NOMO-1 treated with DMSO at 0.1 percent for 48 hours (cell line): ENCODE results near the gene CNOT4.

Experiments used
- DNase-seq: peaks from one replicate; lab custom pipeline; 2025; ENCODE audit not compliant: unreplicated experiment; lab: John Stamatoyannopoulos, UW

The CNOT4 gene

DNA sequence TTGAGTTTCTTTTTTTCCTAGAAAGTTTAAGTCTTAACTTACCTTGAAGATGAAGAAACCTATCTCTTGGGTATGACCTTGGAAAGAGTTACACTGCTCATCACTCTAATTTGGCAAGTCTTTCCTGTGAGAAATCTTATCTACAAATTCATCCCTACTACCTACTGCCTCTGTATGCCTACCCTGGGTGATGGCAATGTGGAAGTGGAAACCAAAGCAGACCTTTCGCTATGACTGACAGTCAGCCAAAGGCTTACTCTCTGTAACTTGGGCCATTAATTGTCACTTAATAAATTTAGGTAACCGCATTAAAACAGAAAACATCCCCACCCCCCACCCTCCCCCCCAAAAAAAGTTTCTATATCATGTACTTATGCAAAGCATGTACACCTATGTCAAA is 103.9 kb downstream of the CNOT4 start:
- DNase-seq = no peak

DNA sequence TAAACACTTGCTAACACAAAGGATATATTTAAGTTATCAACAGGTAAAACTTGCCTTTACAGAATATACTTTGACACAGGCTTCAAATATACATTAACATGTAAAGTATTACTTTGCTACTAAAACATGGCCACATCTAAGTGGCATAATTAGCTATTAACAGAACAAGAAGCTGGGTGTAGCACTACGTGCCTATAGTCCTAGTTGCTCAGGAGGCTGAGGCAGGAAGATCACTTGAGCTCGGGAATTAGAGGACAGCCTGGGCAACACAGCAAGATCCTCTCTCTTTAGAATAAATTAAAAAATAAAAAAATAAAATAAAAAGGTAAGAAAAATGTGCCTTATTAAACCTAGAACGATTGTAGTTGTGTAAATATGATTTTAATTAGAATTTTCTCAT is 106.6 kb downstream of the CNOT4 start:
- DNase-seq = no peak

DNA sequence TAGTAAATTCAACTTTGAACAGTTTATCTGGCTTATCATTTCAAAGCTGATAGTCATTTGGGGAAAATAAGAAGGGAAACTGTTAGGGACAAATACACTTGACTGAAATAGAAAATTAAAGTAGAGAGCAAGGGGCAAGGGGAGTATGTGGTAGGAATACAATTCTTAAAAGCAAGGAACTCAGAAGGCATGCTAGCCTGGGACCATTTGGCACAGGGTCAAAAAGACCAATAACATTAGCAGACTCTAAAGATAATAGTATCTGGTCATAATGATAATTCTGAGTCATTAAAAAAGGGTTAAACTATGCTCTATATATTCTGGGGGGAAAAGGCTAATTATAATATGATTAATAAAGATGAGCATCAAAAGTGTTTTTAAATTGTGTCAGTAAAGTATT is 112.2 kb downstream of the CNOT4 start:
- DNase-seq = no peak

DNA sequence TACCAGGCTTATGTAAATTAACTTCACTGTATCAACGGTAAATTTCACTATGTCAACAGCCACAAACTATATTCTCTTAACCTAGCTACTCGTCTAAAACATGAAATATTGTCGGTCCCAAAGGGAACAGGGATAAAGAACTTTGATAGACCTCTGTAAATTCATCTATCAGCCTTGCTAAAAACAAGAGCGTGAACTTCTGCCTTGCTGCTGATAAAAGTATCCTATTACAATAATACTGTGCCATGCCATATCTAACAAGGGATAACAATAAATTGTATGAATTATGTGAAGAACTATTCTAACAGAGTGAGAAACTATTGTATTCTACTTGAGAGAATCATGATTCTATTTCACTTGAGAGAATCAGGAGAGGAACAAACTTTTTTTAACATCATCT is 117.2 kb downstream of the CNOT4 start:
- no peak for DNase-seq

DNA sequence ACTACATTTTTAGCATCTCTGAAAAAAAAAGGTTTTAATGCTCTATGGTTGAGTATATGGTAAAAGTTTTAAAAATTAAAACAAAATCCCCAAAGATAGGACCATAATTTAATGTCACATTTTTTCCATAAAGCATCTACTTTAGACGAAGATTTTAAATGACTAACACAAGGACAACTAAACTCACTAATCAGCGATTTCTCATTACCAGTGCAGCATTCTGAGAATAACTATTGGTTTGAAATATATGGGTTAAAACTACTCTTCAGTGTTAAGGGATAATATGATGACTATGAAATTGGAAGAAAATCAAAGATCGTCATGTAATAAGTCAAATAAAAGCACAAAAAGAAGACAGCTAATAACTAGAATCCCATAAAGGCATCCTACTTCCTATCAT is 118.4 kb downstream of the CNOT4 start:
- DNase-seq = no peak

DNA sequence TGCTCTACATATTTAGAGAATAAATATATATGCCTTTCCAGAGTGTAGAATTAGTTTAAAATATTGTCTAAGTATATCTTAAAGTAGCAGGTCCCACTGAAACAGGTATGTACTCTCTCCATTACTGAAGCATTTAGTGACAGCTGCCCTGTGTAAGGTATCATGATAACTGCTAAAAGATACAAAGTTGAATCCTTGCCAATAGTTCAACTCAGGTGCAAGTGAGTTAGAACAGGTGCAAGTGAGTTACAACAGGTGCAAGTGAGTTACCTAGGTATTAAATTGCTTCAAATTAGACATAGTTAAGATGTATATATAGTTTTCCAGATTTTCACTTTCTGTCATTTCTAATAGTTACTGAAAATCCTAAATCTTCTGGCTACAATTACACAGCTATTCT is 119.1 kb downstream of the CNOT4 start:
- DNase-seq = no peak

DNA sequence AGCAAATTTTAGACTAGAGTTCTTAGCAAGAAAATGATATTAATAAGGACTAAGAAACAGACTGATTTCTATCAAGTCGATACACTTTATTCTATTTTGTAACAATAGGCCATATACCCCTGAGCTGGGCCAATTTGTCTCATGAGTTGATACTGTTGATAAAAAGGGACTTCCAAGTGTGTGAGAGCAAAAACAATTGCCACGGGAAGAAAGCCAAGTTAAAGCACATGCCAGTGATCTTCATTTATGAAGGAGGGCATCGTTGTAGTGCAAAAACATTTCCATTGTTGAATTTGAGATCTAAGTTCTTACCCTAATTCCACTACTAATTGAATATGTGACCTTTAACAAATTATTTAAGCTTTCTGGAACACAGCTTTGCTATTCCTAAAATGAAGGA is 119.9 kb downstream of the CNOT4 start:
- no peak for DNase-seq

DNA sequence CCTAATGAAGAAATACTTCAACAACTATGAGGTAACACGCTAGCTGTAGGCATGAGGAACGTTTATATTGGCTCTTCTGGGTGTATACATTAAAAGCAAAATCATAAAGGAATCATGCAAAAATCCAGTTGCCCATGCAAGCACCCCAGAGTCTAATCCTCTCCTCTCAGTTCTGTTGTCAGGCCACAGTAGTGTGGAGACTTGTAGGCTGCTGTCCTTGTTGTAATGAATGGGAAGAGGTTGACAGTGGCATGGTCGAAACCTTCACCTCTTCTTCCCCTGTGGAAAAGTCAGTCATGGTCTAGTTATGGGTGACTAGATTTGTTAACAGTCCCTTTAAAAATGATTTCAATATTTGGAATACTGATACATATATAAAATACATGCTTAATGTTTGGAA is 121.3 kb downstream of the CNOT4 start:
- DNase-seq = no peak

DNA sequence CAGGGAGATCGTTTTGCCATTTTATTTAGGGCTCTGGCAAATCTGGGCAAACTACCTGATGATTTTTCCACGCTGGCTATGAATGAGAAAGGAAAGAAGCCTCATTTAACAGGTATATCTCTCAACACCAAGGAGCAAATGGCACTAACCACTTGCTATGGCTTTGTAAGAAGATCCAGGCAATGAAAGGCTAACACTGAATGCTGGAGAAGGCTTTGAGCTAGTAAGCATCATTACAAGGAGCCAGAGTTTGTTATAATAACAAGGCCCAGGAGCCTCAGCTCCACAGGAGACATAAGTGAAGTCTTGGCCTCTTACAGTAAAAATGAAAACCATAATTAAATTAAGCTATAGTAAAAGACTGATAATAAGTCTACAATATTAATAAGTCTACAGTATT is 123.1 kb downstream of the CNOT4 start:
- DNase-seq = no peak

DNA sequence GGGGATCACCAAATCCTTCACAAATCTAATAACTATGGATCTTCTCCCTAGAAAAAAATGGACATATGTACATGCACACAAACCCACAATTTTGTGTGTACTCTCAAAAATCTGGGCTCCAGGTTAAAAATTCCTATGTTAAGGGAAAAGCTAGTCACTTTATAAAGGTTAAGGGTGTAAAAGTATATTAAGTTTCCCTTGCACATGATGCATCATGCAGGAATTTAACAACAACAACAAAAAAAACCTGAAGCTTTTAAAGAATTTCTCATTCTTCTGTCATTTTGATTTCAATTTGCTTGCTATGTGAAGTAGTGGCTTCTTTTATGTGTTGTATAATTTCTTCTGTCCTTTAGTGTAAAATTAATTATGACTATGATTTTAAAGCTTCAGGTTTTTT is 123.7 kb downstream of the CNOT4 start:
- DNase-seq = no peak

DNA sequence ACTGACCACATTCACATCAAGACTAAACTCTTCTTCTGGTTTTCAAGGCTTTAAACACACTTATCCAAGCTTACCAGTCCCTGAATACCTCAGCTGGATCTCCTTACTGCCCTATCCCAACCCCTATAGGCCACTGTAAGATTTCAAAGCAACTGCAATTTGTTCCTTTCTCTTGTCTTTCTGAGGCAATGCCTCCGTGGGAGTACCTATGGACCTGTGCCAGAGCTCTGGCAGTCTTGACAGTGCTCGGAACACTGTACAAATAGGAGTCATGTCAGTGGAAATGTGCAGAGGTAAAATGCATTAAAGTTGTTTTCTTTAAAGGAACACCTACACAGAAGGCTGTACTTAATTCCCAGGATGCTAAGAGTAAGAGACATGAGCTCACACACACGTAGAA is 124.7 kb downstream of the CNOT4 start:
- no peak for DNase-seq

DNA sequence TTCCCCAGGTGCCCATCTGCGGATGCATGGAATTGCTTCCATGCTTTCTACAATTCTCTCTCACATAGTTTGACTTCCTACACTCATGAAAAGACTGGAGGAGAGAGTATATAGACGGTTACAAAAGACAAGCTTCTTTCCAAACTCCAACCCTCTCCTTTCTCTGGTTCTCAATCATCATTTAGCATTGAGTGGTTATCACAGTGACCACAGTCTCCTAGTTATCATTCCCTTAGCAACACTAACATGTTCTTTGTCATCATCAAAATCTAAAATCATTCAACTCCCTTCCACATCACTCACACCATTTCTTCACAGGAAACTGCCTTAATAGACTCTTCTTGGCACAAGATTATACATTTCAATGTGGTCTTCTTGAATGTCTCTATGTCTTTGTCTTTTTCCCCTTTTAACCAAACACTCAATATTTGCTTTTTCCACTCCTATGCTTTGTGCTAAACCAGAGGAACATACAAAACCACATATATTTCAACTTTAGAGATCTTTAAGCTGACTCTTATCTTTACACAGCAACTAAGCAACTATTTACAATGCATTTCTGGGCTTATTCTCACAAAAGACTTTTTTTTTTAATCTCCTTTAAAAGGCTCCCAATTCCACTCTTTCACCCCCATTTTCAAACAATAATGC is 126.3 kb downstream of the CNOT4 start:
- no peak for DNase-seq

DNA sequence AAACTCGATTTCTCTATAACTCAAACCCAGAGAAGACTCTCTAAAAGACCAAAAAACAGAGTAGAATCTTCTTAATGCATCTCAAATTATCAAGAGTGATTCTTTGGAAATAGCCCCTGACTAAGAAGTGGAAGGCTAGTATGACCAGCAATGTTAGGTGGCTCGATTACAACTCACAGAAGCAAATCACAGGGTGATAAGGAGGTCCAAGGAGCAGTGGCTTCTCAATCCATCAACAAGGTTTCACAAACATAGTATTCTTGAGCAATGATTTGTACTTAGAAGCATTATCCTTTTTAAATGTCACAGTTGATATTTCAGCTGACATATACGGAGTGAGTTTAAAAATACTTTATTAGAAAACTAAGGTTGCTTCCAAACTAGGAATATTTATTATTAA is 127.7 kb downstream of the CNOT4 start:
- no peak for DNase-seq

DNA sequence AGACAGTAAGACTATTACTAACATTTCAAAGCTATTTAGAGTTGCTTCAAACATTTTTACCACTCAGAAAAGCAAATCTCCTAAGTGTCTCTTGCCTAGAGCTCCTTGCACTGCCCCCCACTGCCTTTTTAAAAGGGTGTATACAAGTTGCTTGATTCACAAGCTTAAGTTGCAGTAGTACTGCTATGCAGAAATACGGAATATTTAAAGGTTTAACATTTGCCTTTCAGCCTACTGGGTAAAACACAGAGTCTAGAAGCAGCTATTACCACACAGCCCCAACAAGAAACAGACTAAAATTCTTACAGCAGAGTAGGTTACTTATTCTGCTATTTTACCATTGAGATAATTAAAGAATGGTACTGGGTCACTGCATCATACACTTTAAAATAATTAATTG is 128.5 kb downstream of the CNOT4 start:
- DNase-seq = no peak

DNA sequence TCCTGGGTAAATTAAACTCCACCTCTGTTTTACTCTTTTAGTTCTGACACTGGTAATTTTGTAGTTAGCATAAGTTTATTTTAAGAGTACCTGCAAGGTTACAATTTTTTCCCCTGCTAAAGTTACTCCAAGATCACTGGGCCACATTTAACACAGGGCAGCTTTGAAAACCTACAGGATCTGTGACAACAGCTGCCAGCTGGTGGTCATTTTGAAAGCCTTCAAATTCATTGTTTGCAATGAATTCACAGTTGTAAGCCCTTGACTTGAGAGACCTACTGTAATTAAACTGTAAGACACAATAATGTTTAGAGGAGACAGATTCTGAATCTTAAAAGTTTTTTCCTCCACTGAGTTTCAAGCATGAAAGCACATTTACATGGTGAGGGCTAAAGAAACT is 129.6 kb downstream of the CNOT4 start:
- no peak for DNase-seq

DNA sequence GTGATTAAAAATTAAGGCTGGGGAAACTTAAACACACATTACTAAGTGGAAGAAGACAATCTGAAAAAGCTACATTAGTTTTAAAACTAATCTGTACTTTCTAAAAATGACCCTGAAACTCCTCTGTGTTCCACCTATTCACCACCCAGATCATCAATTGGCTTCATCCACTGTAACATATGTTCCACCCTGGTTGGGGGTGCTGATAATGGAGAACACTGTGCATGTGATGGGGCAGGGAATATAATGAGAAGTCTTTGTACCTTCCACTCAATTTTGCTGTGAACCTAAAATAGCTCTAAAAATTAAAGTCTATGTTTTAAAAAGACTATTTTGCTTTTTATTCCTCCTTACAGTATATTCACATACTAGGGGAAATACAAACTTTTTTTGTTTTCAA is 132.7 kb downstream of the CNOT4 start:
- DNase-seq = no peak

DNA sequence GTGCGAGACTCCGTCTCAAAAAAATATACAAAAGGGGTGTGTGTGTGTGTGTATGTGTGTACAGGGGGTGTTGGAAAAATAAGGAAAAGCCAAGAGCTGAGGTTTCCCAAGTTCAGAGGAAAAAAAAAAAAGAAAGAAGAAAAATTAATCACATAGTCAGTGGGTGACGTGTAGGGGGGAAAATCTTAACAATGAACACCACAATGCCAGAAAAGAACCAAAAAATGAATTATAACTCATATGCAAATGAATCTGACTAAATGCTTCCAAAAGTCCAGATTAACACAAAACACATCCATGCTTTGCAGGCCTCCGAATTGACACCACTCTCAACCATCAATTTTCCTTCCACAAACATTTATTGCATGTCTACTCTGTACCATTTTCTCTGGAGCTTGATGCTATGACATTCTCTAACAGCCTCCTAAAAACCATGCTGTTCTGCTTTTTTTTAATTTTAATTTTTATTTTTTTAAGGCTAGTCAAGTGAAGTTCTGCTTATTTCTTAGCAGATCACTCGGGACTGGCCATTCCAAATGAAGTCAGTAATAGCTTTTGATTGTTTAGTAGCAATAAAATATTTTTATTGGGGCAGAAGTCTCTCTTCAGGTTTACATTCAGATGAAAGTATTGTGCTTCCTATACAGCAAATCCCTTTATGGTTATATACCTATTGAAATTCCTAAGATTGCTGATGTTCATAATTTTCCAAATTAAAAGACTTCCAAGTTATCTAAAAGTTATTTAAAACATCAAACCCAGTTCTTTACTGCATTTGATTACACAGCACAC is 133.8 kb downstream of the CNOT4 start:
- no peak for DNase-seq

DNA sequence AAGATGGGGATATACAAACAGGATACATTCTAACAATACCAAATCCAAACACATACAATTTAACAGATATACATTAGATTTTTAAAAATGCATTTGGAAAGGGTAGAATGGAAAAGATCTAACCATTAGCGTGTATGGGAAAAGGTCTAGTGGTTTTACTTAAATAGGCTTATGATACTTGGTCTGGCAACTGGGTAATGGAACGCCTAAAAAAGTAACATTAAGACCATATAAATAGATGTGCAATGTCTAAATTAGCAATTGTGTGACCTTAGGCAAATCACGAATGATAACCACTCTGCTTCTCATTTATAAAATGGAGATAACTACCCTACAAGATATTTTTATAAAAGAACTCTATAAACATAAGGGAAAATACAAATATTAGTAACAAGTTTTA is 135.2 kb downstream of the CNOT4 start:
- DNase-seq = no peak

DNA sequence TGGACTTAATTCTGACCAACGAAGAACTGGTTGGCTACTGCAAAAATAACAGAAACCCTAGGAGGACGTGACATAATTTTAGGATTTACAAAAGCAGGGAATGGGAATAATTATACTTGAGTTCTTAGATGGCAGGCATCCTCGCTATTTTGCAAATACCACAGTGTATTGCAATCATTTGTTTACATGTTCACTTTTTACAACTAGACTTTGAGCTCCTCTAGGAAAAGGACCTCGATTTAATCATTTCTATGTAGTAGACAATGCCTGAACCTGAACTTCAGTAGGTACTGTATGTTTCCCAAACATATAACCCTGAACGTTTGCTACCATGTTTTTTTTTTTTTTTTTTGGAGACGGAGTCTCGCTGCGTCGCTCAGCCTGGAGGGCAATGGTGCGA is 137.7 kb downstream of the CNOT4 start:
- no peak for DNase-seq

DNA sequence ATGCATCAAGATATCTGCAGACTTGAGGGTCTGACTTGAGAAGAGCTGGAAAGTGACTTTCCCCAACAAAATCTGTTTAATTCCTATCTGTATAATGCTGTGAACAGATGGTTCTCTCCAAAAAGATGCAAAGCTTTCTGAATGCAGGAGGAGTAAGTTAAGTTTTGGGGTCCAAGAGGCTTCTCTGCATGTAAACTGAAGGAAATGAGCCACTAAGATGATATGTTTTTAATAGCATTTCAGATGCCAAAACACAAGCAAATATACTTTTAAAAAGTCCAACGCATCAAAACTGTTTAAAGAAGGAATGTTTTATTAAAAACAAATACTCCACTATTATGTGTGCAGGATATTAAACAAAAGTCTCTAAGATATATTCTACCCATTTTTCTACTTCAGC is 139.2 kb downstream of the CNOT4 start:
- no peak for DNase-seq

DNA sequence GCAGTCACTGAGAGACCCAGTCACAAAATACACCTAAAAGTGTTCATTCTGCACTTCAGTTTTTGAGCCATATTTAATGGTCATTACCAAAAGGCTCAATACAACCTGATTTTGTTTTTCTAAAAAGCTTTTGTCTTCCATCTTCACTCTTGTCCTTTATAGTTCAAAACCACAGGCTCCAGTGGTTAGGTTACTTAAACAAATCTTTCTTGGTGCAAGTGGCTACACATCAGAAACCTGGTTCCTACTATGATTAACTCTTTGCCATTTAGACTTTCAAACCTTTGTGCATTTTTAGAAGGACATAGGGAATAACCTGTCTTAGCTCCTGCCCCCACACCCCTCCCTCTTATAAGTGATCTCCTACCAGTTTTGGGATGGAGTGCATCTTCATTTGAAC is 140.5 kb downstream of the CNOT4 start:
- no peak for DNase-seq

DNA sequence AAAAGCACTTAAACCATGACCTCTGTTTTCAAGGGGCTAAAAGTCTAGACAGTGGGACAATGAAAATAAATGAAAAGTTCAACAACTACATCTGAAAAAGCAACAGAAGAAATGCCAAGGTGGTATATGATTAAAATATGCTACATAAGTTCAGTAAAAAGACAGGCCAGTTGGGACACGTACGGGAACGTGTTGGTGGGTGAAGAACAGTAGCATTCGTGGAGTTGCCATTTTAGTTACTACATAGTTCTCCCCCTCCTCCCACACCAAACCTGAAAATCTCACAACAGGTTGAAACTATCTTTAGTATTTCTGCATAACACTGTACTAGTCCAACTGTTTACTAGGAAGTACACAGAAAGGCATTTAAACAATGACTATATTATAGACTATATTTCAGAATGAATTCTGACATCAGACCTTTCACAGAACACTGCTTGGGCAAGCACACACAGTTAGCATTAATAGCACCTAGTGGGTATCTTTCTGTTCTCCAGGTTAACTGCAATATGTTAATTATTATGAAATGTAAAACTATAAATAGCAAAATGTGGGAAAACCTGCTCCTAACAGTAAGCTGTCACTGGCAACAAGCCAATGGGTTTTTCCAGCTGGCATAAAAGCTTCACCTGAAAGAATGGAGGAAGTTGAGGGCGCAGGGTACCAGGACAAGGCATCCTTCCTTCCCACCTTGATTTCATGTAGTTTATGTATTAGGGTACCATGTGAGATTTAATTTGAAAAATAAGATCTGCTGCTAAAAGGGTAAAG is 141.3 kb downstream of the CNOT4 start:
- DNase-seq = no peak
